IPS-NIHi7 (cell line): Measurements from ENCODE around the gene CPEB4.

Experiments
- DNase-seq: peaks from one replicate; pipeline ENCODE4 v3.0.0; 2012; ENCODE audit warnings: mixed read lengths; ENCODE audit errors: extremely low spot score

The CPEB4 gene

GRCh38 chr5:173913686-173914321 is 25.7 kb downstream of the CPEB4 start:
- no peak for DNase-seq

- no peak for DNase-seq
Measured at GRCh38 chr5:173915310-173916014, 27.3 kb downstream of the CPEB4 start.

GRCh38 chr5:173916233-173916632 is 28.1 kb downstream of the CPEB4 start:
- no peak for DNase-seq

- DNase-seq: peak; percentile 66
Measured at GRCh38 chr5:173917788-173918786, 29.9 kb downstream of the CPEB4 start.

GRCh38 chr5:173919443-173919842 is 31.3 kb downstream of the CPEB4 start:
- DNase-seq: no peak

- DNase-seq: no peak
Measured at GRCh38 chr5:173920024-173920753, 32.0 kb downstream of the CPEB4 start.

- no peak for DNase-seq
Measured at GRCh38 chr5:173920866-173921555, 32.9 kb downstream of the CPEB4 start.

GRCh38 chr5:173922527-173922926 is 34.4 kb downstream of the CPEB4 start:
- DNase-seq: no peak

GRCh38 chr5:173923218-173924095 is 35.3 kb downstream of the CPEB4 start:
- no peak for DNase-seq

GRCh38 chr5:173924899-173925298 is 36.8 kb downstream of the CPEB4 start:
- no peak for DNase-seq

GRCh38 chr5:173925449-173926071 is 37.4 kb downstream of the CPEB4 start:
- DNase-seq: peak; percentile 31

GRCh38 chr5:173926359-173926758 is 38.2 kb downstream of the CPEB4 start:
- DNase-seq: no peak

- no peak for DNase-seq
Measured at GRCh38 chr5:173928871-173929574, 40.9 kb downstream of the CPEB4 start.

GRCh38 chr5:173932695-173933139 is 44.6 kb downstream of the CPEB4 start:
- DNase-seq: no peak

- no peak for DNase-seq
Measured at GRCh38 chr5:173933901-173934300, 45.8 kb downstream of the CPEB4 start.

- DNase-seq: no peak
Measured at GRCh38 chr5:173935396-173935795, 47.2 kb downstream of the CPEB4 start.

- no peak for DNase-seq
Measured at GRCh38 chr5:173940269-173940668, 52.1 kb downstream of the CPEB4 start.

- no peak for DNase-seq
Measured at GRCh38 chr5:173941102-173941501, 53.0 kb downstream of the CPEB4 start.
